DMS53 treated with DMSO at 0.1 percent for 48 hours (cell line): ENCODE results near the gene CYP4A22.
"Not testable (repeated sequence)": the region's sequence is repeated elsewhere in the genome, so short reads cannot be mapped to it uniquely, and the experiment has no call there.

ENCODE experiments used
- DNase-seq: peaks from one replicate; lab custom pipeline; 2025; ENCODE audit not compliant: unreplicated experiment; lab: John Stamatoyannopoulos, UW

CYP4A22 gene

DNA sequence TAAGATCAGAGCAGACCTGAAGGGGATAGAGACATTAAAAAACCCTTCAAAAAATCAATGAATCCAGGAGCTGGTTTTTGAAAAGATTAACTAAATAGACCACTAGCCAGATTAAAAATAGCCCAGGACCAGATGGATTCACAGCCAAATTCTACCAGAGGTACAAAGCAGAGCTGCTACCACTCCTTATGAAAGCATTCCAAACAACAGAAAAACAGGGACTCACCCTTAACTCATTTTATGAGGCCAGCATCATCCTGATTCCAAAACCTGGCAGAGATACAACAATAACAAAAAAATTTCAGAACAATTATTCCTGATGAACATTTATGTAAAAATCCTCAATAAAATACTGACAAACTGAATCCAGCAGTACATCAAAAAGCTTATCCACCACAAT, 19.2 kb downstream of the CYP4A22 start:
- not testable (repeated sequence) for DNase-seq

DNA sequence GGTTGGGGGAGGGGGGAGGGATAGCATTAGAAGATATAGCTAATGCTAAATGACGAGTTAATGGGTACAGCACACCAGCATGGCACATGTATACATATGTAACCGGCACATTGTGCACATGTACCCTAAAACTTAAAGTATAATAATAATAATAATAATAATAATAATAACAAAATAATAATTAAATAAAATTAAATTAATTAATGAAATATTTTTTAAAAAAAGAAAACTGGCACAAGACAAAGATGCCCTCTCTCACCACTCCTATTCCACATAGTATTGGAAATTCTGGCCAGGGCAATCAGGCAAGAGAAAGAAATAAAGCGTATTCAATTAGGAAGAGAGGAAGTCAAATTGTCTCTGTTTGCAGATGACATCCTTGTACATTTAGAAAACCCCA, 20.7 kb downstream of the CYP4A22 start:
- DNase-seq: not testable (repeated sequence)

DNA sequence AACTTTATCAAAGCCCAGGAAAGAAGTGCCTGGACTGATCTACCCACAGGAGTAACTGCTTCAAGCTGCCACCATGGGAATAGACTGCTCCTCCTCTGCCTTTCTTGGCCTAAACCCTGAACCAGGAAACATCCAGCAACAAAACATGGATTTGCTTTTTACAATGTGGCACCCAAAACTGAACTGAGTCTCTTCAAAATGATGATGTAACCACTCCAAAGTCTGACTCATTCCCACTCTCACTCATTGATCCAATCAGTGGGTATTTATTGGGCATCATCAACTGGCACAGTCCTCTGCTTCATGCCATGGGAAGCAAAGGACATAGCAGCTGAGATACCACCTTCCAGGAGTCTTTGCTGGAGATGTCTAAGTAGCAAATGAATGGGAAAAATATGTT, 23.5 kb downstream of the CYP4A22 start:
- peak; percentile 31 for DNase-seq

DNA sequence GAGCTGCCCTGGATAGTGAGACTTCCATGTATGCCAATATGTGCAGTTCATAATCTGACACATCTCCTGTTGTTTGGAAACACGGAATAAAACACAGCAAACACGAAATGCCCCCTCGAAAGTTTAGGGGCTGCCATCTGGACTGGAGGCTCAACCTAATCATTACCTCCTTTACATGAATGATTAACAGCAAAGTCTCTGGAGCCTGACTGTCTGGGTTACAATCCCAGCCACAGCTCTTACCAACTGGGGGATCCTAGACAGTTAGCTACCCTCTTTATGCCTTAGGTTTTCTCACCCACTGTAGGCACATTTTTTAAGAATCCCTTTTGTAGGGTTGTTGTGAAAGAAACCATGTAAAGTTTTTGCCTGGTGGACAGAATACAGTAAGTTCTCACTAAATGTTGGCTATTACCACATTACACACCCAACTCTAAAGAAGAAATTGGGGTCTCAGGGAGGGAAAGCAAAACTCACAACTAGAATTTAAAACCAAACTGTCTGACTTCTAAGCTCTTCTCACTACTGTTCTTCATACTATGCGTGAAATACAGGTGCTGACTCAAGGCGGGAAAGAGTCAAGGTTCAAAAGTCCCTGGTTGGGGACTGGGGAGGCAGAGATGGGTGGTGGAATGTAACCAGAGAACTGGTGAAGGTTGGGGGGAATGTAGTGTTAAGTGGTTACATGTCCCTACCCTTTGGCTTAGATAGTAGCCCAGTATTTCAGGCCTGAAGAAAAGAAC, 24.2 kb downstream of the CYP4A22 start:
- no peak for DNase-seq

DNA sequence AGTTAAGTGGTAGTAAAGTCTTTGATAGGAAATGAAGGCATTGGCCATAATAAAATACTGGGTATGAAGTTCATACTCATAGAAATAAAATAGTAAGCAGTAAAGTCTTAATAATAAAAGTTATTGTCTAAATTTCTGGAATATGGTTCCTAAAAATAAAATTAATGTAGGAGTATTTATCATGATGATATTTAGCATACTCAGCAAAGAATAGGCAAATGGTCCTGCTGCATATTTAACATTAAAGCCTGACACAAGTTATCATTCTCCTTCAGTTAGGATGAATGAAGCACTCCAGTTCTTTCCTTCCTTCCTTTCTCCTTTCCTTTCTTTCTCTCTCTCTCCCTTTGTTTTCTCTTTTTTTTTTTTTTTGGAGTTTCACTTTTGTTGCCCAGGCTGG, 27.3 kb downstream of the CYP4A22 start:
- no peak for DNase-seq

DNA sequence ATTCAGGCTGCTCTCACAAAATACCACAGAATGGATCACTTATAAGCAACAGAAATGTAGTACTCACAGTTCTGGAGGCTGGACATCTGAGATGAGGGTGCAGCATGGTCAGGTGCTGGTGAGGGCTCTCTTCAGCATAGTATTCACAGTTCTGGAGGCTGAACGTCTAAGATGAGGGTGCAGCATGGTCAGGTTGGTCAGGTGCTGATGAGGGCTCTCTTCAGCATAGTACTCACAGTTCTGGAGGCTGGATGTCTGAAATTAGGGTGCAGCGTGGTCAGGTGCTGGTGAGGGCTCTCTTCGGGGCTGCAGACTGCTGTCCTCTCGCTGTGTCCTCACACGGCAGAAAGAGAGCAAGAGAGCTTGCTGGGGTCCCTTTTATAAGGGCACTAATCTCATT, 35.5 kb downstream of the CYP4A22 start:
- no peak for DNase-seq

DNA sequence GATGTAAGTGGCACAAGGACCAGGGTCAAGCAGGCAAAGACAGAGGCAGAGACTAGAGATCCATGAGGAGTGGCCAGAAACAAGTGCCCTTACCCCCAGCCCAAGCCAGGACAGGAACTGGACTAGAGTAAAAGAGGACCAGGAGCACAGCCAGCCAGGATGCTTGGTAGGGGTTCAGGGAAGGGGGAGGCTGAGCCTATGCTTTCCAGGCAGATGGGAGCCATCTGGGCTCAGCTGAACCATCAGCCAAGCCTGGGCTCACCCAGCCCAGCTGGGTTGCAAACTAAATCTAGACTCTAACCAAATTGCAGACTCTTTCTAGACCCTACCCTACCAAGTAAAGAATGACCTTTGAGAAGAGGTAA, 37.4 kb downstream of the CYP4A22 start:
- no peak for DNase-seq

DNA sequence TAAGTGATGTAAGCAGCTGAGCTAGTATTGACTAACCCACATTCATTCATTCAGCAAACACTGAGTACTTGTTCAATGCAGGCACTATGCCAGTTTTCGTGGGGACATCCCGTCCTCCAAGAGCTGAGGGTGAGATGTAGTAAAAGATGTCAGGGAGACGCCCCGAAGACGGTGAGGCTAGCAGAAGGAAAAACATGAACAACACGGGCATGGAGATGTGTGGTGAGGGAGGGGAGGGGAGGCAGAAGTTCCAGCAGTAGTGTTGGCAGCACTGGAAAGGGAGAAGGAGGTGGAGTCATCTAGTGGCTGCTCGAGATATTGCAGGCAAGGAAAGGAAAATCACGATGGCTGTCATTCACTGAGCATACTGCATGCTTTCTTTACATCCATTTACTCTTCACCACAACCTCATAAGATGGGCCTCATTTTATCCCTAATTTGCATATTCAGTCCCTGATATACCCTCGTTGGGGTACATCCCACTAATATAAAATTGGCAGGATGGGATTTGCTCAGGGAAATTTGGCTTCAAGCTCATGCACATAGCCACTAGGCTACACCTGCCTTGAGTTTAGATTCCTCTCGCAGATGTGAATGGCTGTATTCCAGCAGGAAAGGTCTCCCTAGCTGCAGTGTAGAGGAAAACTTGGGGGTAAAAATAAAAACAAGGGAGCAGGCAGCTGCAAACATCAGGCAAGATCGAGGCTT, 38.1 kb downstream of the CYP4A22 start:
- DNase-seq: peak; percentile 80

DNA sequence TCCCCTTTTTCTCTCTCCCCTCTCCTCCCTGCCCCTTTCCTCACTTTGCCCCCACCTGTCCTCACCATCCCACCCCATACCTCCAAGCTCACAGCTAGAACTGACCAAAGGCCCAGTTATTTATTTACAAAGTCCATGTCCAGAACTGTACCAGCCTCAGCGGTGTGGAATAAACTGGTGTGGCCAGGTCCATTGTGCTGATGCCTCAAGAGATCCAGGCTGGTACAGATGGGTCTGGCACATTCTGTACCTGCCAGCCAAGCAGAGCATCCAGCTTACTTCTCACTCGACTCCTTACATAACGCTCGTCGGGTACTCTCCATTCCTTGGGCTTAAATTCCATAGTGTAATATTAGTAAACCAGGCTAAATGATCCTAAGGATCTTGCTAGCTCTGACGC, 40.8 kb downstream of the CYP4A22 start:
- DNase-seq: no peak

DNA sequence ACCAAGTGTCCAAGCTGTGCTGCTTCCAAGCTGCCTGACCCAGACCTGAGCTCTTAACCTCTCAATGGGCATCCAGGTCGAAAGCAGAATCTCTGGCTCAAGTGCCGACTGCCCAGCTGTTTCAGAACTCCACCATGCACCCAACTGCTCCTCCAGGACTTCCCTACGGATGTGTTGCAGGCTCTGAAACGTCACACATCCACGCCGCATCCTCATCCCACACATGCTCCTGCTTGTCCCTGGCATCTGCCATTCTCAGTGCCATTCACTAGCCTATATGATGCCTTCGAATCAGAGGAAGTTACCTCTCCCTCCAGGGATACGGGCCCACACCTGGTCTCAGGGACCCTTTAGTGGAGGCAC, 41.4 kb downstream of the CYP4A22 start:
- DNase-seq: no peak

DNA sequence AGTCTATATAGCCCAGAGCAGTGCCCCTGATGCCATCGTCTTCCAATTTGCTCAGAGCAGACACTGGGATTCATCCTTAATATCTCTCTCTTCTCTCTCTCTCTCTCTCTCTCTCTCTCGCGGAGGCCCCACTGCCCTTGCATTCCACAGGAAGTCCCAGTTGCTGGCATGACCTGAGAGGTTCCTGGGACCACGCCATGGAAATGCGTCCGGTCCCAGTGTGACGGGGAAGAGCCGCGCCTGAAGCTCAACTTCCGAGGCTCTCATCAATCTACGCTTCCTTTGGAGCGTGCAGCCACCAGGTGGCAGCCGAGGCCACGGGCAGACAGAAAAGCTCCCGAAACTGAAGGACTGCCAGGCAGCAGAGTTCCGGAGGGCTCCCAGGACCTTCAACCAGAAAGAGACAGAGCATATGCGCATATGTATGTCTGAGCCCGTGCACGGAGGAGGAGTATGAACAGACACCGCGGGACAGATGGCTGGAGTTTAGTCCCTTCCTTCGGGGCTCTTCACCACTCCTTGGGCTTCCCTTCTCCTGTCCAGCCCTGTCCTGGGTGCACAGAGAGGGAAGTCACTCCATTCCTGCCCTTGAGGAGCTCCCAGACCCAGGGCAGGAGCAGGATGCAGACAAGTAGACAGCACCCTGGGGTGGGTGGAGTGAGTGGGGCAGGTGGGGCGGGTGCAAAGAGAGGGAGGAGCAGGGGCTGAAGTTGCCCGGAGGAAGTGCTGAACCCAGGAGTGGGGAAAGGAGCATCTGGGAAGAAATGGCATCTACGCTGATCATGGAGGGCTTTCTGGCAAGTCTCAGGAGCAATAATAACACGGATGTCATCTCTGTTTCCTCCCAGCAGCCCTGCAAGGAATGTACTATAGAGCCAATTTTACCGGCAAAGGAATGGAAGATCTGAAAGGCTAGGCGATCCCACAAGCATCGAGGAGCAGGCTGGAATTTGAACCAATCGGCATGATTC, 42.1 kb downstream of the CYP4A22 start:
- peak; percentile 99 for DNase-seq

DNA sequence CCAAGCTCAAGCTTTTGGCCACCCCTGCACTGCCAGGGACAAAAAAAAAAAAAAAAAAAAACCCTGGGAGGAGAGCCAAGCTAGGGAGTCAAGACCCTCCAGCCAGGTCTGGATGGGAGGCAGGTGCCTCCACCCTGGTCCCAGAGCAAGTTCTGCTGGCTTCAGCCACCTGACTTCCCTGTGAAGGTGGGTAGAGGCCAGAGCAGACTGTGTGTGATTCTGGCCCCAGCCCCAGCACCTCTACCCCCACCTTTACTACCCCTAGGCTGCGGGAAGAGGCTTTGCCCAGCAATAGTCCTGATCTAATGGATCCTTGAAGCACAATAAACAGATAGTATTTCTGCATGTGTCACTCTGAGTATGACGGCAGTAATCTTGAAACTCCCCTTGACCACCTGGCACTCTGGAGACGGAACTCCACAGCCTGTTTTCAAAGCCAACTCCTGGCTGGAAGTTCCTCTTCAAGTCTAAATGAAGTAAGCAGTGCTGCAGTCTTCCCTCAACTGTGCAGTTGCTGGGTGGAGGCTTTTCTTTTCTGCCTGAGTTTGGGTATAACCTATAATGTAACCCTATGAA, 42.8 kb downstream of the CYP4A22 start:
- DNase-seq: no peak

DNA sequence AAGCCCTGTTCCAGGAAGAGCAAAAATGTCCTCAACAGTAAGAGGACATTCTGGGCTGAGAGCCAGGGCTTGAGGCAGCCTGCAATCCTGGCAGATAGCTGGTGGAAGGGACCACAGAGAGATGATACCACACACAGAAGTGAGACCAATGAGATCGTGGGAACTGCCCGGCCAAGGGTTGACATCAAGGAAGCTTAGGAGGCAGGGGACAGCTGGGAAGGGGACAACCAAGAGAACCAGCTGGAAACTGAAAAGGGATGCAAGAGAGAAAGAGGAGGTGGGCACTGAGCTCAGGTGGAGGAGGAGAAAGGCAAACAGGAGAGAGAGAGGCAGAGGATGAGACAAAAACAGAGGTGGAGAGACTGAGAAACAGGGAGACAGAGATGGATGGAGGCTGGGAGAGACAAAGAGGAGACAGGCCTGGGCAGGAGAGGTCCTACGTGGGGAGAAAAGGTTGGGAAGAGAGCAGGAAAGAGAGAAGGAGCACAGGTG, 43.4 kb downstream of the CYP4A22 start:
- peak; percentile 45 for DNase-seq

DNA sequence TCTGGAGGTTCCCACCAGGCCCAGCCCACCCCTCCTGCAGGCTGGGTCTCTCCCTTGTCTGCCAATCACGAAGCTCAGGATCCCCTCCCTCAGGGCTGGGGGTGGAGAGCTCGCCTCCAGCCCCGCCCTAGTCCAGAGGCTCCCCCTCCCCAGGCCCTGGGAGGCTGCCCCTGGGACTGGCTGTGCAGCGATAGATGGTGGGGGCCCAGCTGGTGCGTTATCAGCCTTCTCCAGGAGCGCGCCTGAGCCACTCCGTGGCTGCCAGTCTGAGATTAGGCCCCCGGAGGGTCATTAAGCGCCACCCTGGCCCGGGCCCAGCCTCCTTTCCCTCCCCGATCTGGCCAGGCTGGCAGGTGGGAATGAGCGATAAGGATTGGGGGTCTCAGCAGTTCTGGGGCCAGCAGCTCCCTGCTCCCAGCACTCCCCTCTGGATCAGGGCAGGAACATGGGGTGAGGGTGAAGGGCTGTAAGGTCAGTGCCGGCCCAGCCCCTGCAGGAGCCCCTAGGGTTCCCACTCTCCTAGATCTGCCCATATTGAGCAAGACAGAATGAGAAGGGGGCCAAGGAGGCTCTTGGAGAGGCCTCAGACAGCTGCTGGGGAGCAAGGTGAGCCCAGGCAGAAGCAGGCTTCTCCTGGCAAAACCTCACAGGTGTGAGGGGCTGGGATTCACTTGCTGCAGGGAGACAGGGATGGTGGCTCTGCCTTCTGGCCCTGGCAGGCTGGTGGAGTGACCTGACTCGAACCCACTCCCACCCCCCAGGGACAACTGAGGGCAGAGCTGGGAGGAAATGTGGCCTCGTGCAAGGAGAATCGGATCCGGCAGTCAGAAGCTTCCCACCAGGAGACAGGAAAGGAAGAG, 44.1 kb downstream of the CYP4A22 start:
- no peak for DNase-seq

DNA sequence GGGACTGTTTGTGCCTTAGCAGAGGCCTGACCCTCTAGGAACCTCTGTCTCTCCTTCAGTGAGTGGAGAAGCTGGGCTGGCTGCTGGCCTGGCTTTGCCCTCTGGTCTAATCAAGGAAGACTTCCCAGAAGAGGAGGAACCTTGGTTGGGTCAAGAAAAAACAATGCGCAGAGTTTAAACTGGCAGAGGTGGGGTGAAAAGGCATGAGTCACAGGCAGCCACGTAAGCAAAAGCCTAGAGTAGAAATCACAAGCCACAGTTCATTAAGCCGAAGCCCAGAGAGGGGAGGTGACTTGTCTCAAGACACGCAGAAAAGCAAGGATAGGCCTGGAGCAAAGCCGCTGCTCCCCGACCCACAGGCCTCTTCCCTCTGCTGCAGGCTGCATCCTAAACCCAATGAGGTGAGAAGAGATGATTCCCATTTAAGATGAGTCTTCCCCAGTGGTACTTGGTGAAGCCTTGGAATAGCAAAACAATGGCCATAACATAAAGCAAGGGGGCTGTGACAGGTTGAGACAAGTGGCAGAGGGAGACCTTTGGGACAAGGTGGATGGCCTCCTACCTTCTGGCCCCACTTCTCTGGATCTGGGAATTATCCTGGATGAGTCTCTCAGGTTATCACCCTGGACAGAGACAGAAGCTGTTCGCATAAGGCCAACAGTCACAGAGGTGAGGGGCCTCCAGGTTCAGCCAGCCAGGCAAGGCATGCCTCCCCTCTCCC, 44.9 kb downstream of the CYP4A22 start:
- DNase-seq: no peak

DNA sequence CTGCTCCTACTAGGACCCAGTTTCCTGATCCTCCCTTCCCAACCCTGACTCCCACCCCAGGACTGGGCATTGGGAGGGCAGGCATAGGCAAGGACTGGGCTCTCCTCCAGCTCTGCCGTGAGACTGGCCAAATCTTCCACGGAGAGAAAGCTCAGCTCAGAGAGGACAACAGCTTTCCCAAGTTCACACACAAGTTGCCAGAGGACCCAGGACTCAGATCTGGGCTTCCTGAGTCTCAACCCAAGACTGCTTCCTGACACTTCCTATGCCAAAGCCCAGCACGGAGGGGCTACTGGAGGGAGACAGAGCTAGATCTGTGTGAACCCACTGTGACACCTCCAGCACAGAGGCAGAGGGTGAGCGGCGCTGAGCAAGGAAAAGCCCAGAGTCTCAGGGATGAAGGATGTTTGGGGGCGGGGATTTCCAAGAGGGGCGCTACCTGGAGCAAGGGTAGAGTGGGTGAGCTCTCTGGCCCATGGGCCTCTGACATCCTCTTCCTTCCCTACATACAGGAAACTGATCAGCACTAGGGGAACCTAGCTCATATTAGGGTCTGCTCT, 45.5 kb downstream of the CYP4A22 start:
- DNase-seq: no peak

DNA sequence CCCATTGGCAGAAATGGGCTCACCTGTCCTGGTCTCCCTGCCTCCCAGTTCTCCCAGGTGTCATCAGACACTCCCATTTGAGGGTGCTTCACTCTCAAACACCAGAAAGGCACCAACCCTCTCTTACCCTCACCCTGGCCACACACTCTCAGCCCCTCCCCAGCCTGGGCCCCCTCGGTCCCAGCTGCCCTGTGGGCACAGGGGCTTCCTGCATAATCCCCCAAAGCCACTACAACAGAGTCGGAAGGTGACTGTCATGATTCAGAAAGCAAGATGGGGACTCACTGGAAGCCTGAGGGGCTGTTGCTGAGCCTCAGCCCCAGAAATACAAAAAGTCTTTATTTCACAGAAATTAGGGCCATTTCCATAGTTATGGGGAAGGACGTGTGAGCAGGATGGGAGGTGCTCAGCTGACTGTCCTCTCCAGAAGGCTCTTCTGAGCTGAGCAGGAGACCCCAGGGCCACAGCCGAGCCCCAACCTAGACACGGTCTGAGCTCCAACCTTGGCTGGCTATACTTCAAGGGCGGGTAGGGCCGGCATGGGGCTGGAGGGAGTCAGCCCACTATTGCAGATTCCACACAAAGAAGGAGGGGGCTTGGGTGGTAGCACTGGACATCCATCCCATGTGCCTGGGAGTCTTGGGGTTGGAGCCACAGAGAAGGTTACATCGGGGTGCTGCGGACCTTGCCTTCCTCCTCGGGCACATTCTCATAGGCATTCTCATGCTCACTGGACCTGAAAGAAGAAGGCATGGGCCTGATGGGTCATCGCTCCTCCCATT, 46.3 kb downstream of the CYP4A22 start:
- no peak for DNase-seq

DNA sequence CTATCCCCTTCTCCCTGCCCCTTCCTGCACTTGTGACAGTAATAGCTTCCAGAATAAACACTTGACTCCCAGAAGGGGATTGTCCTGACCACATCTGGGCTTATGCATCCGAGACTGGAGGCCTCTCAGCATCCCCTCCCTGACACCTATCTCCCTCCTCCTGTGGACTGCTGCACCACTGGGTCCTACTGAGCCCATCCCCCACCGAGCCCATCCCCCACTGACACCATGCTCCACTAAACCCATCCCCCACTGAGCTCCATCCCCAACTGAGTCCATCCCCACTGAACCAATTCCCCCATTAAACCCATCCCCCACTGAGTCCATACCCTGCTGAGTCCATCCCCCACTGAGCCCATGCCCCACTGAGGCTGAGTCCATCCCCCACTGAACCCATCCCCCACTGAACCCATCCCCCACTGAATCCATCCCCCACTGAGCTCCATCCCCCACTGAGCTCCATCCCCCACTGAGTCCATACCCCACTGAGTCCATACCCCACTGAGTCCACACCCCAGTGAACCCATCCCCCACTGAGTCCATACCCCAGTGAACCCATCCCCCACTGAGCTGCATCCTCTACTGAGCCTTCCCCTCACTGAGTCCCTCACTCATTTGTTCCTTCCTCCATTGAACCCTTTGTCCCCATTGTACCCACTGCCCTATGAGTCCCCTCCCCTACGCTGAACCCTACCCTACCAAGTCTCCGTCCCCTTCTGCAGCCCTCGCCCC, 47.0 kb downstream of the CYP4A22 start:
- peak; percentile 93 for DNase-seq
